Stimulated activated CD4-positive, alpha-beta T cell treated with anti-CD3 and anti-CD28 coated beads, Interleukin-4, amount 100 ng/mL, for 1 hour (primary cell): ENCODE data around the gene OR10K2.
"Not testable (repeated sequence)": the region's sequence is repeated elsewhere in the genome, so short reads cannot be mapped to it uniquely, and the experiment has no call there.

Source experiments
- DNase-seq: peaks from one replicate; pipeline ENCODE4 v3.0.0-alpha.2; 2020

The OR10K2 gene, protein sequence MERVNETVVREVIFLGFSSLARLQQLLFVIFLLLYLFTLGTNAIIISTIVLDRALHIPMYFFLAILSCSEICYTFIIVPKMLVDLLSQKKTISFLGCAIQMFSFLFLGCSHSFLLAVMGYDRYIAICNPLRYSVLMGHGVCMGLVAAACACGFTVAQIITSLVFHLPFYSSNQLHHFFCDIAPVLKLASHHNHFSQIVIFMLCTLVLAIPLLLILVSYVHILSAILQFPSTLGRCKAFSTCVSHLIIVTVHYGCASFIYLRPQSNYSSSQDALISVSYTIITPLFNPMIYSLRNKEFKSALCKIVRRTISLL

DNA sequence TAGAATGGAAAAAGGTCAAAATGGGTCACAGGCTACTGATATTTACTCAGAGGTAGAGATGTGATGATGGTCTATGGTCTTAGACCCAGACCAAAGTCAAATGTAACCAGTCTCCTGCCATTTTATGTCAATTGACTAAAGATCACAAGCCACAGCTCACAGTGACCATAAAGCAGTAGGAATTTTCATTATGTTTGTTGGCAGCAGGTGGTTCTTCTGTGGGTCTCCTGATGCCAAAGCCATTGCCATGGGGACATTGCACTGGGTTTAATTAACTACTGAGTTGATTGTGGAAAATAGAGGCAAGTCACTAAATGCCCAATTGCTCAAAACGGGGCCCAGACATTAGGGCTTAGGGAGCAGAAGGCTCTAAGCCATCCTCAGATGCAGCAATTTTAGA is at the start of gene OR10K2:
Gene OR10K2 (minus strand): TSS at position 101 of the 400 bp plus-strand sequence. CDS start 5,371 bp downstream, outside the sequence.
- no peak for DNase-seq

DNA sequence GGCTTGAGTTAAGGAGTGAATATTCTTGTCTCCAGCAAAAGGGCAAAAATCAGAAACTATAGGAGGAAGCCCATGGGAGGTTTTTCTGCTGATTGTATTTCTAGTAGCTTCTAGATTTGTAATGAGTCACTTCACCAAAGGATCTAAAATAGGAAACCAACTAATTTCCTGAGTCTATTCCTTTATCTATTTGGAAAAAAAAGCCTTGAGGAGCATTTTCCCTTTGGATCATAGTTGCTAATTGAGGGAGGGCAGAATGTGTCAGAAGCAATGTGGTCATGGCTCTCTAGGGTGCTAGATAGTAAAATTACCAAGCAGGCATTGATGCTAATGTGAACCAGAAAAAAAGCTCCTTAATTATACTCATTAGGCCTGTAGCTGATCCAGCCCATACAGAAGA is 45.9 kb upstream of the OR10K2 start, which contains the start of gene OR10R2:
Gene OR10R2 (plus strand): TSS at position 301 of the 400 bp plus-strand sequence. CDS start 106 bp downstream, outside the sequence.
- no peak for DNase-seq

DNA sequence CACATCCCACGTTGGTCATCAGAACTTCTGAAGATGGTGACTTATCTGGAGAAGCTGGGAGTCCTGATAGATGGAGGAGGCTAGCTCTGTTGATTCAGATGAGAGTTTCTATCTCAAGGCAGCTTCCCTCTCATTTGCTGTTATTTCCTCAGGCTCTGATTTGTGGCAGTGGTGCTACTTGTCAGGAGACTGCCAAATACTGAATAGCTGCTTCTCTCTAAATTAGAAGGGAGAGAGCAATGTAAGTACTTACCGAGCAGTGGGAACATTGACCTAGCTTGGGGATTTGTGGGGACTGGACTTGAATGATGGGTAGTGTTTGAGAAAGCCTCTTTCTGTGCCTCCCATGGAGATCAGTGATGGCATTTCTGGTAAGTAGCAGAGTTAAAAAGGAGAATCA is 35.5 kb upstream of the OR10K2 start, which contains the start of gene OR10K1:
Gene OR10K1 (plus strand): TSS at position 301 of the 400 bp plus-strand sequence. CDS start 3,728 bp downstream, outside the sequence.
- DNase-seq = no peak

DNA sequence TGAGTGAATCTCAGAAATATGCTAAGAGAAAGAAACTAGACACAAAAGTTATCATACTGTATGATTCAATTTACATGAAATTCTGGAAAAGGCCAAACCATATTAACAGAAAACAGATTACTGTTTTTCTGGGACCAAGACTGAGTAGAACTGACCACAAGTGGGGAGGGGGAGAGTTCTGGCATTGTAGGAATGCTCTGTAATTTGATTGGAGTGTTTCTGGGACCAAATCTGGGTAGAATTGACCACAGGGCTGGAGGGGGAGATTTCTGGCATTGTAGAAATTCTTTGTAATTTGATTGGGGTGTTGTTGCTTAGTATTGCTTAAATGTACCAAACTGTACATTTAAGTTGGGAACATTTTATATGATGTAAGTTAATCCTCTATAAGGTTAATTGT is 32.2 kb upstream of the OR10K2 start:
- no peak for DNase-seq

DNA sequence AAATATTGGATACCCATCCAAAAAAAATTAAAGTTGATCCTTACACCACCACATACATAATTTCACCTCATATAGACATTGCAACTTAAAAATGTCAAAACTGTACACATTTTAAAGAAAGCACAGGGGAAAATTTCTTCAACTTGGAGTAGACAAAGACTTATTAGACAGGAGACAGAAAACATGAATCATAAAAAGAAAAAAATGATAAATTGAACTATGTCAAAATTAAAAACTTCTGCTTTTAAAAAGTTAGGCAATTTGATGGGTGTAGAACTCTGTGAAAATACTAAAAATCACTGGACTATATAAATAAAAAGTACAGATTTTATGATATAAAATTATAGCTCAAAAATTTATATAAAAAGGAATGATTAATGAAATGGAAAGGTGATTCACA is 31.2 kb upstream of the OR10K2 start:
- no peak for DNase-seq

DNA sequence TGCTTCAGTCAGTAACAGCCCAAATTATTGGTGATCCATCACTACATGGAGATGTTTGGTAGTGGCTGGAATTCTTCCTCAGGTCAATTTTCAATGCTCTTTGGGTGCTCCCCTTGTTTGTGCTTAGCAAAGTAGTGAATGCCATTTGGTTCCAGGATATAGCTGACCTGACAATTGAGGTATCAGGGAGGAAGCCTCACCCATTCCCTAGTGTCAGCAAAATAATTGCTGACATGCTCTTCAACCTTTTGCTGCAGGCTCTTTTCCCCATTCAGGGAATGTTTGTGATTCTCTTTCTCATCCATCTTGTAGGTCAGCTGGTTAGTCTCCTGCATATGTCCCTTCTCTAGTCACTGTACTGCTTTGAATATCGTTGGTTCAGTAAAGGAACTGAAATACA is 28.5 kb upstream of the OR10K2 start:
- DNase-seq = no peak

DNA sequence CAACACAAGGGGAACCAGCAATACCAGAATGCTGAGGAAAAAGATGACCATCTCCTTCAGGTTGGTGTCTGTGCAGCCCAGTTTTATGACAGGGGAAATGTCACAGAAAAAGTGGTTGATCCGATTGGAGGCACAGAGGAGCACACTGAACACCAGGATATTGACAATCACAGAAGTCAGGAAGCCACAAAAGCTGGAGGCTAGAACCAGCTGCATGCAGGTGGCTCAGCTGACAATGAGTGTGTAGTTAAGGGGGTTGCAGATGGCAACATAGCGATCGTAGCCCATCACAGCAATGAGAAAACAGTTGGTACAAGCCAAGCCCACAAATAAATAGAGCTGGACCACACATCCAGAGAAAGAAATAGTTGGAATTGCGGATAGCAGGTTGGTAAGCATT is 19.3 kb upstream of the OR10K2 start:
- DNase-seq = no peak

DNA sequence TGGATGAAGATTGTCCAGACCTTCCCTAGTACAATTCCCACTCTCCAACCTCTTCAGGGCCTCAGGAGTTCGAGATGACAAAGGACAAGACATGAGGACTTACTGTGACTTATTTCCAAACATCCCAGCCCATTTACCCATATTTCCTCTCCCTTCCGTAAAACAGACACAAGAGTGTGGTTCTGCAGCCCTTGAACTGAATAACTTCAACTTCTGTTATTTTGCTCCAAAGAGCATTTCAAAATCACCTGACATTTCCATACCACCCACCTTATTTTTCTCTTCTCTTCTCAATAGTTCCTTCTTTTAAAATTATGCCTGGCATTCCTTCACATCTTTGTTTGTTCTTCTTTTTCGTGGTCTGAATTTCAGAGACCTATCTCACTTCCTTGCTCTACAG is 8.7 kb upstream of the OR10K2 start:
- no peak for DNase-seq

DNA sequence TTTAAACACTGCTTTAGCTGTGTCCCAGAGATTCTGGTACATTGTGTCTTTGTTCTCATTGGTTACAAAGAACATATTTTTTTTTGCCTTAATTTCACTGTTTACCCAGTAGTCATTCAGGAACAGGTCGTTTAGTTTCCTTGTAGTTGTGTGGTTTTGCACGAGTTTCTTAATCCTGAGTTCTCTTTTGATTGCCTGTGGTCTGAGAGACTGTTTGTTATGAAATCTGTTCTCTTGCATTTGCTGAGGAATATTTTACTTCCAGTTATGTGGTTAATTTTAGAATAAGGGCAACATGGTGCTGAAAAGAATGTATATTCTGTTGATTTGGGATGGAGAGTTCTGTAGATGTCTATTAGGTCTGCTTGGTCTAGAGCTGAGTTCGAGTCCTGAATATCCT is 4.1 kb upstream of the OR10K2 start:
- not testable (repeated sequence) for DNase-seq

DNA sequence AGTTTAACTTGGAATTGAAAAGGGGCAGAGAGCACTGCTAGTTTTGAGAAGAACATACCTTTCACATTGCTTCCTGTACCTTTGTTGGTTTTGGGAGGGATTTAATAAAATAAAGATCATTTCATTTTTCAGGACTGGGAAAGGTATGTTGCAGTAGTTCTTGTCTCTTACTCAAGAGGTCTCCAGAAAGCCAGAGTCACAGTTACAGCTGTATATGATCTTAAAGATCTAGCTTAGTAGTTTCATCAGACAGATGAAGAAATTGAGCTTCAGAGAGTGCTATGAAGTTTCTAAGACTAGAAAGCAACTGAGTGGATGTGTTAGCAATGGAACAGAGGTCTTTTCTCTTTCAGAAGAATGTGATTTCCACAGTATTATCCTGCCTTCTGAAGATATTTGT is 1.0 kb downstream of the OR10K2 start:
- DNase-seq = no peak

DNA sequence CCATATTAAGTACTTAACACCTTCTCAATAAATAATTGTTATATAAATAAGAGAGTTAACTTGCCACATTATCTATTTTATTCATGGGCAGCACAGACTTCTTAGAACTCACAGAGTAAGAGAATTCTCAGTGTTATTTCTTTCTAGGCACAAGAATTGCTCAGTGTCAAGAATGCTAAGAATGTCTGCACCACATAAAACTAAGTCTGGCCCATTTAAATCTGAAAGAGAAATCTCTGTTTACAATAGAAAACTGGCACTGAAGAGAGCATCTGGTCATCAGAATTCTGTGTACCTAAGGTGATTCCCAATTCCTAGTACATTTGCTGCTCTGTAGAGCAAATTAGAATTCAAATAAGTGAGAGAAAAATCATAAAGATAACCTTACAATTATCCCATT is 3.8 kb downstream of the OR10K2 start:
- no peak for DNase-seq

DNA sequence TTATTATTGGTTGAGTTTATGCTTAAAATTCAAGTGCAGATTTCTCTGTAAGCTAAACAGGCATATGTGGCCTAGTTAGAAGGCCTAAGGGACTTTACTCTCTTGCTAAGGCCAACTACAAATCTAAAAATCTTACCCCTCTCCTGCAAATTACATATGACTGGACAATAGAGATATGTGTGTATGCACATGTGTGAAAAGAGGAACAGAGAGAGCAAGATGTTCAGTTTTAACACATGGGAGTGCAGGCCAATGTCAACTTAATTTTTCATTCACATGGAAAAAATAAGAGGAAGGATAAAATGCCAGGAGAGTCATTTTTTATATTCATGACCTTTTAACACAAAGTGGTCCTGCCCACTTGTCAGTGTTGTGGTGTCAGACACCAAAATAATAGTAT is 8.5 kb downstream of the OR10K2 start:
- DNase-seq = no peak

DNA sequence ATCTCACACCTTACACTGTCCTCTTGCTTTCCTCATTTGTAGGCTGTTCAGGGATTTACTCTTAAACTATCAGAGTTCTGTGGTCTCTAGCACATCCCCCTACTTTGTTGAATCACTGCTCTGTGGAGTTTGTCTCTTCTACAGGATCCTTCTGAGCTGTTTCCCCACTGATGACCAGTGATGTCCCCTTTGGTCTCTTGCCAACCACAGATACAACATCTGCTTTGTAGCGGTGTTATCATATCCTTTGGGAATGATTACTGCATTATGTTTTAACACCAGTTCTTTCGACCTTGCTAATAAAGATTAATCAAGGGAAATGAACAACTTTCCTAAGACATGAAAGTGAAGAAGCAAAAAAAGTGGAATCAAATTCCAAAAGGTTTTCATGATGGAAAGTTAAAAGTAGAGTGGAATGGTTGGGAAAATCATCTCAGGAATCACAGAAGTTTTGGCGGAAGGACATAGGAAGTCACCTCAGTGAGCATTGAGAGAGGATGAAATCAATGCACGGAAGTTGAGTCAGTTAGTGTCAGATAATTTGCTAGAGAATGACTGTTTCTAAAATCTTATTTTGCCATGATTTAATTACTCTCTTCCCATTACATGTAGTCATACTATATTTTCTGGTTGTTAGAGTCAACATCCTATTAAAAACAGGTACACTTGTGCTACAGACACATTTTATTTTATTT is 11.2 kb downstream of the OR10K2 start:
- no peak for DNase-seq

DNA sequence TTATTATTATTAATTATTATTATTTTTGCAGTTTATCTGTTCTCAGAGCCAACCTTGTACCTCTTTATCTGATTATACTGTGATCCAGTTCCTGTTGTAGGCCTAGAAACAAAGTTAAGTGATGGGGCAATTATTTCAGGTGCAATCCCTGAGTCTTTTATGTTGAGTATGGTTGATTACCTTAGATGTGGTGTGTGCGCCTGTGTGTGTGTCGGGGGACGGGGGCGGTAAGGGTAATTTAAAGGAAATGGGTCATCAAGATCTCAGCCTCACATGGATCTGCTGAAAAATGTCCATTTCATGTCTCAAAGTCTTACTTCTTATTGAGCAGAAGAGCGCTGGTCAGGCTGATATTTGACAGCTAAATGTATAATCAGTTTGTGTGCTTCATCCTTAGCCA is 18.9 kb downstream of the OR10K2 start:
- no peak for DNase-seq

DNA sequence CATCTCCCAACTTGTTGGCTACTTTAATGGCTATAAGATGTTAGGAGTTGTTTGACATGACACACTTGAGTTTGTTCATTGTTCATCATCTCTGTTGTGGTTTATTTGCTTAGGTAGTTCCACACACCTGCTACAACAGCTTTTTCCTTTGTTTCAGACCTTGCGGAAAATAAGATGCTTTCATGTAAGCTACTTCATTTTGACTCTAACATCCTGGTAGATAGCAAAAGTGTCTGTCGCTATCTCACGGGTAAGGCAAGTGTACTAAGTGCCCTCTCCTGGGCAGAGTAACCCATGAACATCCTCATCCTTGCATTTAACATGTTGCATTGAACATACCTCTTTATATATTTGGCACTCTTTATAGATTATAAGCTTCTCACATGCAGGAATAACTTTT is 25.2 kb downstream of the OR10K2 start:
- DNase-seq = no peak

DNA sequence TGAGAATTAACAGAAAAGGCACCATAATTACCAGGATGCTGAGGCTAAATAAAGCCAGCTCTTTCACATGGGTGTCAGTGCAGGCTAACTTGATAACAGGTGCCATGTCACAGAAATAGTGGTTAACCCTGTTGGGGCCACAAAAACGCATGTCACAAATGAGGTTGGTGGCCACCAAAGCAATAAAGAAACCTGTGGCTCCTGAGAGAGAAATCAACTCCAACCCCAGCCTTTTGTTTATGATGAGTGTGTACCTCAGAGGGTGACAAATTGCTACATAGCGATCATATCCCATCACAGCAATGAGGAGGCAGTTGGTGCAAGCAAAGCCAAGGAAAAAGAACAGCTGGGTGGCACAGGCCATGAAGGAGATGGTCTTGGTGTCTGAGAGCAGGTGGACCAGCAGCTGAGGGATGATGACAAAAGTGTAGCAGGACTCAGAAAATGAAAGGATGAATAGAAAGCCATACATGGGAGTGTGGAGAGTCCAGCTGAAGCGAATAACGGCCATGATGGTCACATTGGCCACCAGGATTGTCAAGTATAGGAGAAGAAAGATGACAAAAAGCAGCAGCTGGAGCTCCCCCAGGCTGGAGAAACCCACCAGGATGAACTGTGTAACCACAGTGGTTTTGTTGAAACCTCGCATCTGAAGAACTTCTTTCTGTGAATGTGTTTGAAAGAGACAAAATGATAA is 27.1 kb downstream of the OR10K2 start, which contains the start of gene OR10T2:
Gene OR10T2 (minus strand): TSS at position 649 of the 697 bp plus-strand sequence. CDS start 0 bp downstream, at position 649.
- no peak for DNase-seq

DNA sequence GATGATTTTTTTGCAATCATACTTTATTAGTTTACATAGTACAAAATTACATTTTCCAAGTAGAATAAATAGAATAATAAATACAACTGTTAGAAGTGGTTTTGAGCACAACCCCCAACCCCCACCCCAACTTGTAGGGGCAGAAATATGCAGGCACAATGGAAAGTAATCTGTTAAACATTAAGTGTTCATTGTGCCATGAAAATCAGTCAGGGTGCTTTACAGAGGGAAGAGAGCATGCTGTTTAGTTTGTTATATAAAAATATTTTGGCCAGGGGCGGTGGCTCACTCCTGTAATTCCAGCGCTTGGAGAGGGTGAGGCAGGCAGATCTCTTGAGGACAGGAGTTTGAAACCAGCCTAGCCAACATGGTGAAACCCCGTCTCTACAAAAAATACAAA is 29.4 kb downstream of the OR10K2 start:
- no peak for DNase-seq

DNA sequence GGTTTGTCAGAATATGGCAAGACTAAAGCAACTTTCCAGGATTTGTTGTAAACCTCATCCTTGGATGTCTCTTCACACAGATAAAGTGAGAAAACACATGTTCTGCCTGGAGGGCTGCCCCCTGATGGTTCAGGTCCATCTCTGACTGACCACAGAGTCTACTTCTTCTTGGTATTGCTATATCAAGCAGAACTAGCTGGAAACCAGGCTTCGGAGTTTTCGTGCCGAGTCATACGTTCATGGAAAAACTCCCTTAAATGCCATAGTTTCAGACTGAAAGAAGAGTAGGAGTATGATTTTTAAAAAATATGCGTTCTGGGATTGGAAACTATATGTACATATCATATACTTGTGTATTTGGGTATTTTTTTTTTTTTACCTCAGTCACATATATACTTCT is 32.6 kb downstream of the OR10K2 start:
- DNase-seq = no peak

DNA sequence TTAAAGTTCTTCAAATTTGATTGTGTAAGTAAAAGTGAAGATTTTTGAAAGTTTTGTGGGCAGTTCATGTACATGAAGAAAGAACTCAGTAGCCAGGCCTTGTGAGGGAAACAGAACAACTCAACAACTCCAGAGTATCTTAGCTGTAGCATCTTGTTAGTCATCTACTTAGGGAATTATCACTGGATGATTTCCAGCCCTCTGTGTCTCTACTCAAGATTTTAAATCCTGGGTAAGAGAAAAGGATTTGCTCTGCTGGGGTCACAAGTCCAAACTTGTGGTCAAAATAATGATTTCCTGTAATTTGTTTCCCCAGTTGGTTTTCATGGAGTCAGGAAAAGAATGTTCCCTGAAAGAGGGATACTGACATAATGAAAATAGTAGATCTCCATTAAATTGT is 34.9 kb downstream of the OR10K2 start:
- no peak for DNase-seq

DNA sequence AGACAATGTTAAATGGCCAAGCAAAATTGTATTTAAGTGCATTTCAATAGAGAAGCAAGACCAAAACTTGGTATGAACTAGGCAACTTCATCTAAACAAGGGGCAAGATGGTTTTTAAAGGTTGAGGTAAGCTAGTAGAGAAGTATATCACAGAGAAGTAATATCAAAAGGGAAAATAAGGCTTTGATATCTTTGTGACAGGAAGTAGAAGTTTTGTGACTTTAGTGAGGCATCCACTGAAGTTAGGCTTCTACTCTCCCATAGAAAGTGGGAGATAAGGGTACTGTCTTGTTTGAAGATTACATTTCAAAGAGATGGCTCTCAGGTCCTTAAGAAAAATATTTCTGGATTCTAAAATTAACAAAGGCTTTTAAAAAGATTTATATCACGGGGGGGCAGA is 35.7 kb downstream of the OR10K2 start:
- DNase-seq = no peak

DNA sequence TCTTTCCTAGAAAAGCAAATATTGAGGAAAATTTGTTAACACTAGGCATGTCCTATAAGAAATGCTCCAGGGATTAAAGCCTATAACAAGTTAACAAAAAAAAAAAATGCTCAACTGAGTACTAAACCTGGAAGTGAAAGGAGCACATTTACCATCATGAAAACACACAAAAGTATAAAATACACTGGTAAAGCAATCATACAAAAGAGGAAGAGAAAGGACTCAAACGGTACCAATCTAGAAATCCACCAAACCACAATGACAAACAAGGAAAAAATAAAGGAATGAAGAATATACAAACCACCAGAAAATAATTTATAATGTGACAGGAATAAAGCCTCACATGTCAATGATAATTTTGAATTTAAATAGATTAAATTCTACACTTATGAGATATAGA is 51.2 kb downstream of the OR10K2 start:
- DNase-seq = no peak

DNA sequence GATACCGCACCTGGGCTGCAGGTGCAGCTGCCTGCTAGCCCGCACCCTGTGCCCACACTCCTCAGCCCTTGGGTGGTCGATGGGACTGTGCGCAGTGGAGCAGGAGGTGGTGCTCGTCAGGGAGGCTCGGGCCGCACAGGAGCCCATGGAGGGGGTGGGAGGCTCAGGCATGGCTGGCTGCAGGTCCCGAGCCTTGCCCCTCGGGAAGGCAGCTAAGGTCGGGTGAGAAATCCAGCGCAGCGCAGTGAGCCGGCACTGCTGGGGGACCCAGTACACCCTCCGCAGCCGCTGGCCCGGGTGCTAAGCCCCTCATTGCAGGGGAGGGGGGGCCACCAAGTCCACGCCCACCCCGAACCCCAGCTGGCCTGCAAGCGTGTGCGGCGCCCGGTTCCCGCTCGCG is 51.9 kb downstream of the OR10K2 start:
- DNase-seq = not testable (repeated sequence)

DNA sequence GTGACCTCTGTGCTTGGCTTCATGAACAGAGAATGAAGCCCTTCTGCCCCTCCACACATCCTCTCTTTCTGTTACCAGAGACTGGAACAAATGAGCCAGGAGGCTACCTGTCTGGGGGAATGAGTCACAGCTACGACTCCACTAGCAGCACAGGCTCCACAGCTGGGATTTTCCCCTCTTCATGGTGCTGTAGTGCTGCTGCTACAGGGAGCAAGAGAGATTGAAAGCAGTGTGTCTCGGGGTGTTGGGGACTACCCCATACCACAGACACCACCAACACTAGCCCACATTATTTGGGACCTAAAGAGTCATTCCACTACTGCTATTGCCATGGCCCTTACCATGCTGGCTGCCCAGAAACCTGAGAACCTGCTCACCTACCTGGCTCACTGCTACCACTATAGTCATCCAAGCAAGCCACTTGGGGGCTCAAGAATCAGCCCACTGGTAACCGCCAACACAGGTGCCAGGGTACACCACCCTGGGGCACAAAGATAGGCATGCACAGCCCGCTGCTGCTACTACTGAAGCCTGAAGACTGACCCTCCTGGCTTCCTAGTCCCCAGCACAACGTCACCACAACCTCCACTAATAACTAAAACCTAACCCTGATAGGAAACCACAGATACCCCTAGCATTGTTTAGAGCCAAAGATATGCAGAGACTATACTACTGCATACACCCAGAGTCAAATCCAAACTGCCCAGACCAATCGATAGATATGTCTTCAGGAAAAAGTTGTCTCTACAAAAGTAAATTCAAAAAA is 54.7 kb downstream of the OR10K2 start:
- peak; percentile 6 for DNase-seq
